Jurkat, Clone E6-1 (cell line): ENCODE results near the gene MB21D2.

Source experiments
- DNase-seq: peaks from one replicate; pipeline ENCODE4 v3.0.0-alpha.2; 2011; ENCODE audit warnings: low read depth, low spot score
- H3K4me3 ChIP-seq: 2 replicates; pipeline ENCODE4 v1.5.1; 2011; ENCODE audit warnings: mild to moderate bottlenecking, low read length, control low read depth, moderate library complexity

MB21D2 gene

DNA sequence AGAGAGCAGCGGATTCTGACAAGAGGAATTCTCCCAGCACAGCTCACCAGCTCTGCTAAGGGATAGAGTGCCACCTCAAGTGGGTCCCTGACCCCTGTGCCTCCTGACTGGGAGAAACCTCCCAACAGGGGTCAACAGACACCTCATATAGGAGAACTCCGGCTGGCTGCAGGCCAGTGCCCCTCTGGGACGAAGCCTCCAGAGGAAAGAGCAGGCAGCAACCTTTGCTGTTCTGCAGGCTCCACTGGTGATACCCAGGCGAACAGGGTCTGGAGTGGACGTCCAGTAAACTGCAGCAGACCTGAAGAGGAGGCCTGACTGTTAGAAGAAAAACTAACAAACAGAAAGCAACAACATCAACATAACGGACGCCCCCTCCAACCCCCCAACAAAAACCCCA, 159.0 kb downstream of the MB21D2 start:
- no peak for DNase-seq
- H3K4me3 ChIP-seq = no peak overlapping the region

DNA sequence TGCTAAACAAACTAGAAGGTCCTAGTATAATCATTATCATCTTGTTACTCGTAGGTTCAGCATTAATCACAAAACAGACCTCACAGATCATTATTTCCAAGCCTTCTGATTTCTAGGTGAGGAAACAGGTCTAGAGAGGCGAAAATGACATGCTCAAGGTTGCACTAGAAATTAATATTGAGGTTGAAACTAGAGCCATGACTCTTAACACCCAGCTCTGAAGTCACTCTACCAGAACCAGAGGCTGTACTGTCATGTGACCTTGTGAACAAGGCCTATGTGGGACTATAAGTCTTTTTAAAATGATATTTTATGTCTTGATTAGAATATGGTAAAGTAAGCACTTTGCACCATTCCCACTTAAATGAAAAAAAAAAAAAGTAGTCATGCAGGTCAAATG, 166.5 kb downstream of the MB21D2 start:
- H3K4me3 ChIP-seq = no peak overlapping the region
- DNase-seq = no peak

DNA sequence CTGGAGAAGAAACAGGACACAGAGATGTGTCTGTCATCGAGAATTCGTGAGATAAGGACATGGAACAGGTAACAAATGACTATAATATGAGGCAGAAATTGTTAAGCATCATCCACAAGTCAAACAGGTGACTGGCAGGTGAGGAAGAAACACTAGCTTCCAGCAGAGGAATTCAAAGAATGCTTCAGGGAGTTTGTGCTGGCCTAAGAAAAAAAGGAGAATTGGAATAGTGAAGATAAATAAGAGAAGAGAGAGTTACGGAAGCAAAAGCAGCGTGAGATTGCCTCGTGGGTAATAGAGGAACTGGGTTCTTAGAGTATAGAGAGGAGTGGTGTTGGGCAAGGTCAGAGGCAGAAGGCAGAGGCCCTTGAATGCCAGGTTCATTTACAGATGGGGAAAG, 167.5 kb downstream of the MB21D2 start:
- DNase-seq = no peak
- H3K4me3 ChIP-seq = no peak overlapping the region

DNA sequence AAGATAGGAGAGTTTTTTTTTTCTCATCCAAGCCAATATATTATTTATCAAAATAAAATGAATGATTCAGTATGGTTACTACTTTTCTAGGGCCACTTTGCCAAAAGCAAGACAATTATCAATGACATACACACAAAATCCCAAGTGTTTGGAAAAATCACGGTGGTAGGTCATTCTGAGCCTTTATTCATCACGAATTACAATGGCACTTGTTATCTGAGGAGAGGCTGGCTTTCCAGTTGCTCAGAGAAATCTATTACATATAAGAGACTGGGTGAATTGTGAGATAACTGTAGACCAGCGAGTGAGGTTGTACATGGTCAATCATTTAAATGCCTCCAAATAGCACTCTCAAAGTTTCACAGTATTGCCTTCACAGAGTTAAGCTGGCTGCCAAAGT, 169.9 kb downstream of the MB21D2 start:
- H3K4me3 ChIP-seq = no peak overlapping the region
- DNase-seq = no peak

DNA sequence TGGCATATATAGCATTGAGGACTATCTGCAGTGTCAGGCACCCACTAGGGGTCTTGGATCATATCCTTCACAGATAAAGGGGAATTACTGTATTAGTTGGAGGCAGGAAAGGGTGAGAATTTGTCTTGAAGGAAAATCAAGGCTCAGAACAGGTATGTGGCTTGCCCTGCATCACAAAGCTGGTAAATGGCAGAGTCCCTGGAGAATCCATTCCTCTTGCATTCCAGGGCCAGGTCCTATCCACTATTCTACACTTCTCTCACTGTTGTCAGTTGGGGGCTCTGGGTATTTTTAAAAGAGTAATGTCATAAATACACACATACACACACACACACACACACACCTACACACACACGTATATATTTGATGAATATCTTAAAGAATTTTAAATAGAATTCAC, 170.5 kb downstream of the MB21D2 start:
- H3K4me3 ChIP-seq = no peak overlapping the region
- no peak for DNase-seq
